GM19099 (cell line): Measurements from ENCODE around the gene BTAF1.

Experiments
- POLR2A ChIP-seq: IDR thresholded peaks from 3 replicates; pipeline ENCODE4 v1.6.1; 2011; ENCODE audit warnings: low read depth; ENCODE audit not compliant: insufficient read length; ENCODE audit errors: extremely low read depth

BTAF1 gene

GRCh38 chr10:91941426-91941825, 17.9 kb downstream of the BTAF1 start:
- TF ChIP-seq POLR2A = no peak

GRCh38 chr10:91944880-91945630, 21.5 kb downstream of the BTAF1 start:
- TF ChIP-seq POLR2A = no peak

- TF ChIP-seq POLR2A = no peak
These were observed 30.1 kb downstream of the BTAF1 start for GRCh38 chr10:91953600-91954160.

GRCh38 chr10:91955114-91955513, 31.5 kb downstream of the BTAF1 start:
- no peak for TF ChIP-seq POLR2A

- no peak for TF ChIP-seq POLR2A
These were observed 33.5 kb downstream of the BTAF1 start for GRCh38 chr10:91957091-91957490.

GRCh38 chr10:91969297-91969696, 45.7 kb downstream of the BTAF1 start:
- no peak for TF ChIP-seq POLR2A

GRCh38 chr10:91974960-91975359, 51.4 kb downstream of the BTAF1 start:
- no peak for TF ChIP-seq POLR2A

- no peak for TF ChIP-seq POLR2A
These were observed 51.9 kb downstream of the BTAF1 start for GRCh38 chr10:91975438-91975837.

- TF ChIP-seq POLR2A = no peak
These were observed 52.9 kb downstream of the BTAF1 start for GRCh38 chr10:91976317-91977051.

- TF ChIP-seq POLR2A = no peak
These were observed 53.9 kb downstream of the BTAF1 start for GRCh38 chr10:91977491-91977890.

- TF ChIP-seq POLR2A = no peak
These were observed 55.0 kb downstream of the BTAF1 start for GRCh38 chr10:91978585-91978984.

- no peak for TF ChIP-seq POLR2A
These were observed 56.7 kb downstream of the BTAF1 start for GRCh38 chr10:91980319-91980718.

- TF ChIP-seq POLR2A = no peak
These were observed 59.8 kb downstream of the BTAF1 start for GRCh38 chr10:91983416-91983815.

GRCh38 chr10:91987397-91988037, 63.9 kb downstream of the BTAF1 start:
- no peak for TF ChIP-seq POLR2A

GRCh38 chr10:91992031-91992430, 68.5 kb downstream of the BTAF1 start:
- TF ChIP-seq POLR2A = no peak
